Esophagus squamous epithelium (tissue), 4 donors: ENCODE measurements around the gene GPR176.

Source experiments
- CTCF ChIP-seq, 6 experiments: fragments of 450-650 bp in 4 of 6; fragments of 200-600 bp in 2 of 6; sonication (generic) in 2 of 6; IDR thresholded peaks; one replicate each; pipeline ENCODE4 v1.5.1; 2016 to 2019; ENCODE audit warnings: antibody characterized with exemption in 6 of 6, mild to moderate bottlenecking in 4 of 6, moderate library complexity in 4 of 6
- POLR2A ChIP-seq, 4 donors: fragments of 450-650 bp; IDR thresholded peaks; one replicate each; pipeline ENCODE4 v1.6.1; 2017; ENCODE audit warnings: antibody characterized with exemption in 4 of 4, mild to moderate bottlenecking in 4 of 4, moderate library complexity in 3 of 4

- TF ChIP-seq POLR2A (IDR thresholded peaks at IDR 0.05) (no peak), CTCF (IDR thresholded peaks at IDR 0.05) (no peak)
These were observed 4.4 kb upstream of the GPR176 start for GRCh38 chr15:39924437-39924836.
